ENCODE measurements around the gene TCP11L1. TPM values are rescaled to one million over a fixed set of nuclear protein-coding genes. Genes with fewer than 3 reads are reported as not detected.
A peak's percentile ranks its signal among the peaks of the same experiment; 100 is the strongest.

TCP11L1 gene
- total RNA-seq, 1 donor from 2014 or later: 18.1 TPM

DNA sequence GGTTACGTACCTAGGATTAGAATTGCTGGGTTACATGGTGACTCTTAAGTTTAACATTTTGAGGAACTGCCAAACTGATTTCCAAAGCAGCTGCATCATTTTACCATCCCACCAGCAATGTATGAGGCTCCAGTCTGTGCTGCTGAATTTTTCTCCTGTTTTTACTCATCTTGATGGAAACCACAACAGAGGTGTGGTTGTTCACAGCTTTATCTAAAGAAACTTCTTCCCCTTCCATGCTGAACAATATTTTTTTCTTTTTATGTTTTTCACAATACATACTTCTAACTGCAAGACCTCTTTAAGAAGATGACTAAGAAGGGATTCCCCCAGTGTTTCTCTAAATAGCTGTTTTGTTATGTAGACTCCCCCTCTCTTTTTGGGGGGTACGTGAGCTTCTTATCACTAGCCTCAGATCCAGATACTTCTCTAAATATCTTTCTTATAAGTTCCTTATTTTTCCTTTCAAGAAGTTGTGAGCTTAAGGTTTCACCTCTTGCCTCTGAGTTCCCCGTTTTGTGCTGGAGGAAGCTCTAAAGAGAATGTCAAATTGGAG, 24.0 kb downstream of the TCP11L1 start:
- DNase-seq (no peak), ATAC-seq (no peak)
- Histone ChIP-seq H3K4me3 (no peak overlapping the region), H3K9me3 (no peaks in the 10 kb centered on the region), H3K27ac (peak overlapping the region; percentile 5), H3K27me3 (ENCODE audit: low read depth) (no peaks in the 10 kb centered on the region), H3K36me3 (peaks cover 78% of the 10 kb centered on the region), H3K4me1 (peaks cover 21% of the 10 kb centered on the region)
- intact Hi-C loops (cut with DNase I): loop anchor here (5.0 kb wide), 1 partner anchor 101 kb away; no protein-coding TSS in a partner anchor
- TF ChIP-seq, protein P1, sequence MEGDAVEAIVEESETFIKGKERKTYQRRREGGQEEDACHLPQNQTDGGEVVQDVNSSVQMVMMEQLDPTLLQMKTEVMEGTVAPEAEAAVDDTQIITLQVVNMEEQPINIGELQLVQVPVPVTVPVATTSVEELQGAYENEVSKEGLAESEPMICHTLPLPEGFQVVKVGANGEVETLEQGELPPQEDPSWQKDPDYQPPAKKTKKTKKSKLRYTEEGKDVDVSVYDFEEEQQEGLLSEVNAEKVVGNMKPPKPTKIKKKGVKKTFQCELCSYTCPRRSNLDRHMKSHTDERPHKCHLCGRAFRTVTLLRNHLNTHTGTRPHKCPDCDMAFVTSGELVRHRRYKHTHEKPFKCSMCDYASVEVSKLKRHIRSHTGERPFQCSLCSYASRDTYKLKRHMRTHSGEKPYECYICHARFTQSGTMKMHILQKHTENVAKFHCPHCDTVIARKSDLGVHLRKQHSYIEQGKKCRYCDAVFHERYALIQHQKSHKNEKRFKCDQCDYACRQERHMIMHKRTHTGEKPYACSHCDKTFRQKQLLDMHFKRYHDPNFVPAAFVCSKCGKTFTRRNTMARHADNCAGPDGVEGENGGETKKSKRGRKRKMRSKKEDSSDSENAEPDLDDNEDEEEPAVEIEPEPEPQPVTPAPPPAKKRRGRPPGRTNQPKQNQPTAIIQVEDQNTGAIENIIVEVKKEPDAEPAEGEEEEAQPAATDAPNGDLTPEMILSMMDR (IDR thresholded peaks at IDR 0.05): no peak

GRCh38 chr11:33064033-33064825, 24.9 kb downstream of the TCP11L1 start:
- H3K4me1 ChIP-seq: peaks cover 21% of the 10 kb centered on the region
- no peak overlapping the region for H3K4me3 ChIP-seq
- ATAC-seq: peak; percentile 40
- H3K9me3 ChIP-seq: no peaks in the 10 kb centered on the region
- no peaks in the 10 kb centered on the region for H3K27me3 ChIP-seq (ENCODE audit: low read depth)
- DNase-seq: no peak
- H3K36me3 ChIP-seq: peaks cover 78% of the 10 kb centered on the region
- intact Hi-C loops (cut with DNase I): loop anchor here (5.0 kb wide), 1 partner anchor 102 kb away; no protein-coding TSS in a partner anchor
- TF ChIP-seq, protein P1 (IDR thresholded peaks at IDR 0.05): no peak
- H3K27ac ChIP-seq: peak overlapping the region; percentile 5

DNA sequence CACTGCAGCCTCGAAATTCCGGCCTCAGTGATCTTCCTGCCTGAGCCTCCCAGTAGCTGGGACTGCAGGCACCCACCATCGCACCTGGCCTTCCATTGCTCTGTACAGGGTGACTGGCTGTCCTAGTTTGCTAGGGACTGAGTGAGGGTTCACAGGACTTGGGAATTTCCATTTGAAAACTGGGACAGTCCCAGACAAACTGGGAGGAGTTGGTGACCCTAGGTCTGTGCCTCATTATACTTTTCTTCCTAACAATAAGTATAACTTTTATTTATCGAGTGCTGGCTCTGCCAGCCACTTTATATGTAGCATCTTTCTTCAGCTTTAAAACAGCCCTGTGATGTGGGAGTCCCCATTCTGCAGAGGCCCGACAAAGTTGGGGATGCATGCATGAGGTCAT, 25.5 kb downstream of the TCP11L1 start:
- DNase-seq: no peak
- intact Hi-C loops (cut with DNase I): loop anchor here (5.0 kb wide), 1 partner anchor 103 kb away; no protein-coding TSS in a partner anchor
- H3K4me3 ChIP-seq: no peak overlapping the region
- peaks cover 78% of the 10 kb centered on the region for H3K36me3 ChIP-seq
- no peak overlapping the region for H3K27ac ChIP-seq
- peaks cover 21% of the 10 kb centered on the region for H3K4me1 ChIP-seq
- H3K9me3 ChIP-seq: no peaks in the 10 kb centered on the region
- ATAC-seq: no peak
- no peaks in the 10 kb centered on the region for H3K27me3 ChIP-seq (ENCODE audit: low read depth)
- TF ChIP-seq, protein P1 (IDR thresholded peaks at IDR 0.05): no peak

- Histone ChIP-seq H3K27ac (no peak overlapping the region), H3K36me3 (peaks cover 78% of the 10 kb centered on the region), H3K9me3 (no peaks in the 10 kb centered on the region), H3K4me1 (peaks cover 21% of the 10 kb centered on the region), H3K4me3 (no peak overlapping the region), H3K27me3 (ENCODE audit: low read depth) (no peaks in the 10 kb centered on the region)
- DNase-seq: peak; percentile 79
- ATAC-seq: peak; percentile 89
- intact Hi-C loops (cut with DNase I): no loop called here
- TF ChIP-seq, protein P1 (IDR thresholded peaks at IDR 0.05): peak; percentile 89
Observed at GRCh38 chr11:33065445-33066178, 26.2 kb downstream of the TCP11L1 start.

- intact Hi-C loops (cut with DNase I): no loop called here
- Histone ChIP-seq H3K9me3 (no peaks in the 10 kb centered on the region), H3K4me1 (peaks cover 21% of the 10 kb centered on the region), H3K36me3 (peaks cover 78% of the 10 kb centered on the region), H3K4me3 (no peak overlapping the region), H3K27me3 (ENCODE audit: low read depth) (no peaks in the 10 kb centered on the region), H3K27ac (no peak overlapping the region)
- TF ChIP-seq, protein P1 (IDR thresholded peaks at IDR 0.05): no peak
- DNase-seq (no peak), ATAC-seq (no peak)
Observed at GRCh38 chr11:33067294-33067693, 27.9 kb downstream of the TCP11L1 start.

Data from lower lobe of right lung (tissue), 2 donors.